GM13976 (cell line): Measurements from ENCODE around the gene MRPL39.

Experiments
- DNase-seq: peaks from one replicate; pipeline ENCODE4 v3.0.0; 2012; ENCODE audit warnings: low spot score
- in situ Hi-C: fragments of 300-500 bp; cut with MboI; formaldehyde crosslinking; loops from one replicate; pipeline ENCODE4 v1.12.0; 2022; ENCODE audit warnings: low sequenced_read_pairs, mixed read lengths, inconsistent platforms; ENCODE audit not compliant: unreplicated experiment
- TF ChIP-seq, protein P1 (sequence below): IDR thresholded peaks from 2 replicates; pipeline ENCODE4 v1.5.1; 2012; ENCODE audit warnings: borderline replicate concordance, mild to moderate bottlenecking; ENCODE audit not compliant: insufficient read depth; ENCODE audit errors: extremely low read depth, missing control alignments, control extremely low read depth

MRPL39 gene

DNA sequence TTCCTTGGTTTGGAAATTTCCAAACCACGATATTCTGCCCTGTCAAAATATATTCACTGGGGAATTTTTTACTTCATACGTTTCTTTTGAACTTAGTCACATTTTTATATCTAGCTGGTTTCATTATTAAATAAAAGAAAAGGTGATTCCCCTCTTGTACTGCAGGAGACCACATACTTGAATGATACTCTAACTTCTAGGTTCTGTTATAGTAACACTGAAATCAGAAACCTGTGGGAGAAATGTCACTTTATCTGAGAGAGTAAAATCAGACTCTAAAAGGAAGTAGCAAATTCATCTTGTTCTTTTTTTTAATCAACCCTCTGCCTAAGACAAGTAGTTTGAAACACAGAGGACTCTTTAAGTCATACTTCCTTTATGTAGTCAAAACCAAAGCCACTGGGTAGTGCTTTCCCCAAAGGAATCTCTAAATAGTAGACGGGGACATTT is 34.4 kb downstream of the MRPL39 start:
- DNase-seq: no peak
- TF ChIP-seq, protein P1, sequence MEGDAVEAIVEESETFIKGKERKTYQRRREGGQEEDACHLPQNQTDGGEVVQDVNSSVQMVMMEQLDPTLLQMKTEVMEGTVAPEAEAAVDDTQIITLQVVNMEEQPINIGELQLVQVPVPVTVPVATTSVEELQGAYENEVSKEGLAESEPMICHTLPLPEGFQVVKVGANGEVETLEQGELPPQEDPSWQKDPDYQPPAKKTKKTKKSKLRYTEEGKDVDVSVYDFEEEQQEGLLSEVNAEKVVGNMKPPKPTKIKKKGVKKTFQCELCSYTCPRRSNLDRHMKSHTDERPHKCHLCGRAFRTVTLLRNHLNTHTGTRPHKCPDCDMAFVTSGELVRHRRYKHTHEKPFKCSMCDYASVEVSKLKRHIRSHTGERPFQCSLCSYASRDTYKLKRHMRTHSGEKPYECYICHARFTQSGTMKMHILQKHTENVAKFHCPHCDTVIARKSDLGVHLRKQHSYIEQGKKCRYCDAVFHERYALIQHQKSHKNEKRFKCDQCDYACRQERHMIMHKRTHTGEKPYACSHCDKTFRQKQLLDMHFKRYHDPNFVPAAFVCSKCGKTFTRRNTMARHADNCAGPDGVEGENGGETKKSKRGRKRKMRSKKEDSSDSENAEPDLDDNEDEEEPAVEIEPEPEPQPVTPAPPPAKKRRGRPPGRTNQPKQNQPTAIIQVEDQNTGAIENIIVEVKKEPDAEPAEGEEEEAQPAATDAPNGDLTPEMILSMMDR: no peak
- in situ Hi-C loops: no loop called here

DNA sequence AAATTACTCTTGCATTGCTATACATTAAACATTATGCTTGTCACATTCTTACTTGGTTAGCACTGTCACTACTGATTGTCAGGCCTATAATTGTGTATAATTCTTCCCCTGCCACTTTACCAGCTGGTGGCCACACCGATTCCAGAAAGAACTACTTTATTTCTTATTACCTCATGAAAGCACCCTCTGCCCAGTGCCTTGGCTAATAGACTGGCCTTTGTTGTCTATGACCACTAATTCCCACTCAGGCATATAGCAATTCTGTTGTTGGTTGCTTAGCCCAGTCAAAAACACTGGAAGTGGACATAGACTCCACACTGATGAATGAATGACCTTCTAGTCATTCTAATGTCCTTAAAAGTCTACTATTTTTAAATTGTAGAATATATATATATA is 35.6 kb downstream of the MRPL39 start:
- in situ Hi-C loops: no loop called here
- no peak for DNase-seq
- TF ChIP-seq, protein P1: no peak

DNA sequence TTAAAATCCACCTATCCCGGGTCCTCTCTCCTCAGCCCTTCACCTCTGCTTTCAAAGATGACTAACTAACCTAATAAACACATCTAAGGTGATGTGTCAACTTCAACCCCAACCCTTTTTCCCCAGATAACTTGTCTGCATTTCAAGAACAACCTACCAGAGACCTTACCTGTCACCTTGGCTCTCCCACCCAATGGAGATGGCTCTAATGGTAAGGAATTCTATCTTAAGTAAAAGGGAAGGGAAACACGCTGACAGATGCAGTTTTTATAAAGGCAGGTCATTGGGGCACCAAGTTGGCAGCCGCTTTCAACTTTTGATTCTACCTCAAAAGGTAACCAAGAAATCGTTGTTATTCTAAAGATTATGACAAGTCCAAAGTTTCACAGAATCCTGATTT is 37.6 kb downstream of the MRPL39 start:
- TF ChIP-seq, protein P1: no peak
- no peak for DNase-seq
- in situ Hi-C loops: loop anchor here (10.0 kb wide), 1 partner anchor 105 kb away; no protein-coding TSS in a partner anchor

DNA sequence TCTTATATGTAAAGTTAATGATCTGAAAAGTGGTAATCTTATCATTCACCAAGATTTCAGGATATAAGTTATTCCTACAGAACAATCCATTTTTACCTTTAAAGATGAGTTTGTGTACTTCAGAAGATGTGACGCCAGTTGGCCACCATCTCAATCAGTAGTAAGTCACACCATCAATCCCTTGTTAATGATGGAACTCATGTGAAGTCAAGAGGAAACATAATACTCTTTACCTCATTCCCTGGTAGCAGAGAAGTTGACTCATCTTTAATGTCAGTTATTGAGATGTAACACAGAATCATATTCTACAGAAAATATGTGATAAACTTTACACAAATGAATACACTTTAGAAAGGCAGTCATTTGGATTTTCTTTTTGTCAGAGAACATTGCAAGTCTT is 38.2 kb downstream of the MRPL39 start:
- in situ Hi-C loops: loop anchor here (10.0 kb wide), 1 partner anchor 104 kb away; no protein-coding TSS in a partner anchor
- TF ChIP-seq, protein P1: no peak
- DNase-seq: no peak

DNA sequence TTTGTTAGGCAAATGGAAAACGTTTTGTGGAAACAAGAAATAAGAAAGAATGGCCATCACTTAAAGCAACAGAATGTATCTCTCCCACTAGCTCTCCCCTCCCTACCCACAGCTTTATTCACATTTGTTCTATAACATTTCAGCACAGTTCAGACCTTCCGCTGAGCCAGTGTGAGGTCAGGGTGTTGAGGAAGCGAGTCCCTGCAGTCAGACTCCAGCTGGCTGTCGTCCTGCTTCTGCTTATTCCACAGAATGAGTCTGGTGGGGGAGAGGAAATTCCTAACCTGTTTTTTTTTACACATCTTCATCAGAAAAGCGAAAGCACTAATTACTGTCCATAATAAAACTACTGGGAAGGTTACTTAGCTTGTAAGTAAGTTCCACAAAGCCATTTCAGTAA is 39.0 kb downstream of the MRPL39 start:
- no peak for DNase-seq
- in situ Hi-C loops: loop anchor here (10.0 kb wide), 1 partner anchor 103 kb away; no protein-coding TSS in a partner anchor

DNA sequence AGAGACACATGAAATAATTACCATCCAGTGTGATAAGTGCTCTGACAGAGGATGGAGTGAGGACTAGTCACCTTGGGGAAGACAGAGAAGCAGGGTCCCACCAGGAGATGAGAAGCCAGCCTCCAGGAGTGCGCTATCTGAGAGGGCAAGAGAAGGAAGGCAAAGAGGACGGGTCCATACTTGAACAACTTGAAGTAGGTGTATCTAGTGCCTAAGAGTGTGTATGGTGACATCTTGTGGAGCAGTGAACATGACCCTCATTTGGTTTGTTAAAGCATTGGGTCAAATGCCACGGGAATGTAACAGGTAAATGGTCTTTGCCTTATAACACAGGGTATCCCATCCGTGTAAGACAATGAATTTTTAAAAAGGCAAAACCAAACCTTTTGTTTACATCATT is 39.8 kb downstream of the MRPL39 start:
- TF ChIP-seq, protein P1: peak; percentile 29
- in situ Hi-C loops: loop anchor here (10.0 kb wide), 1 partner anchor 103 kb away; no protein-coding TSS in a partner anchor
- no peak for DNase-seq

More for the DNA sequence above, 39.0 kb downstream of the MRPL39 start:
- TF ChIP-seq, protein P1: no peak
